GM18505 (cell line): ENCODE results near the gene PTPRO.

Experiments
- ATAC-seq: cut with Tn5 transposase; IDR thresholded peaks from one replicate; pipeline ENCODE4 v1.9.1; 2021; ENCODE audit not compliant: unreplicated experiment
- POLR2A ChIP-seq: IDR thresholded peaks from 4 replicates; pipeline ENCODE4 v1.6.1; 2011; ENCODE audit warnings: borderline replicate concordance; ENCODE audit not compliant: insufficient read depth, insufficient read length; ENCODE audit errors: extremely low read depth

The PTPRO gene

GRCh38 chr12:15468911-15469310 lies 146.6 kb downstream of the PTPRO start:
- no peak for TF ChIP-seq POLR2A
- no peak for ATAC-seq

GRCh38 chr12:15469356-15469755 lies 147.0 kb downstream of the PTPRO start:
- TF ChIP-seq POLR2A, result no peak
- ATAC-seq, result no peak

- ATAC-seq, result no peak
- TF ChIP-seq POLR2A, result no peak
These were observed 149.7 kb downstream of the PTPRO start for GRCh38 chr12:15472036-15472435.

- no peak for TF ChIP-seq POLR2A
- ATAC-seq, result no peak
These were observed 152.5 kb downstream of the PTPRO start for GRCh38 chr12:15474766-15475165.

GRCh38 chr12:15477761-15478160 lies 155.5 kb downstream of the PTPRO start:
- ATAC-seq, result no peak
- no peak for TF ChIP-seq POLR2A

- ATAC-seq, result no peak
- TF ChIP-seq POLR2A, result no peak
These were observed 159.5 kb downstream of the PTPRO start for GRCh38 chr12:15481846-15482245.

GRCh38 chr12:15485466-15485865 lies 163.2 kb downstream of the PTPRO start:
- ATAC-seq, result no peak
- no peak for TF ChIP-seq POLR2A

GRCh38 chr12:15486859-15487258 lies 164.6 kb downstream of the PTPRO start:
- no peak for ATAC-seq
- TF ChIP-seq POLR2A, result no peak

- no peak for ATAC-seq
- no peak for TF ChIP-seq POLR2A
These were observed 166.2 kb downstream of the PTPRO start for GRCh38 chr12:15488481-15488880.

GRCh38 chr12:15494329-15495046 lies 172.2 kb downstream of the PTPRO start:
- ATAC-seq, result peak; percentile 92
- TF ChIP-seq POLR2A, result no peak

- TF ChIP-seq POLR2A, result no peak
- ATAC-seq, result no peak
These were observed 173.4 kb downstream of the PTPRO start for GRCh38 chr12:15495746-15496145.

- no peak for TF ChIP-seq POLR2A
- no peak for ATAC-seq
These were observed 174.4 kb downstream of the PTPRO start for GRCh38 chr12:15496738-15497137.

- ATAC-seq, result no peak
- TF ChIP-seq POLR2A, result no peak
These were observed 175.5 kb downstream of the PTPRO start for GRCh38 chr12:15497671-15498292.

GRCh38 chr12:15502211-15502610 lies 179.9 kb downstream of the PTPRO start:
- ATAC-seq, result no peak
- TF ChIP-seq POLR2A, result no peak
